ENCODE measurements around the gene CCDC97. TPM values are rescaled to one million over a fixed set of nuclear protein-coding genes. Genes with fewer than 3 reads are reported as not detected.

Gene CCDC97
- total RNA-seq, 4 donors from 2014 or later = 10.0 to 15.4 (median 12.6) TPM

- no peak for TF ChIP-seq CTCF (IDR thresholded peaks at IDR 0.05; ENCODE audit: low read depth)
Observed at GRCh38 chr19:41327576-41328156, 17.7 kb downstream of the CCDC97 start.

DNA sequence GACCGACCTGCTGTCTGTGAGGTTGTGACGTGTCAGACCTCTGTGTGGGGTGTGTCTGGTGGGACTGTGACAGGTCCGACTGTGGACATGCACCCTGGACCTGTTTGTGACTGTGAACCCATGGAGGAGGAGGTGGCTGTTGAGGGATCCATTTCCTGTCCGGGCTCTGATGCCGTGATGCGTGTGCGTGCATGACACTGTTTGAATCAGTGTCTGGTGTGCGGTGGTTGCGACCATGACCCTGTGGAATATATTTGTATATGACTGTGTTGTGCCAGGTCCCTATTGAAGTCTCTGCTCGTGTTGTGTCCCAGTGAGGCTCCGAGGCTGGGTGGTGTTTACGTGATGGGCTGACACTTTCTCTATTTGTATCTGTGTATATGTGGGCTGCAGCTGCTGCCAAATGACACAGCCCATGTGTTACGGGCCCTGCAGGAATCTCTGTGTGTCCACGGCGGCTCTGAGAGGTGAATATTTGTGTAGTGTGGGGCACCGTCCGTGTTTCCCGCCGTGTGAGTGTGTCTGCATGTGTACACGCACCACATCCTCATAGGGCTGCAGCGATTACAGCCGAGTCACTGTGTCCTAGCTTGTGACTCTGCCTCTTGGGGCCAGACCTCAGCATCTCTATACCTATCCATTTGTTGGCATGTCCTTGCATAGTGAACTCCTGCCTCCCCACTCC lies 18.3 kb downstream of the CCDC97 start:
- TF ChIP-seq CTCF (IDR thresholded peaks at IDR 0.05; ENCODE audit: low read depth) = no peak

DNA sequence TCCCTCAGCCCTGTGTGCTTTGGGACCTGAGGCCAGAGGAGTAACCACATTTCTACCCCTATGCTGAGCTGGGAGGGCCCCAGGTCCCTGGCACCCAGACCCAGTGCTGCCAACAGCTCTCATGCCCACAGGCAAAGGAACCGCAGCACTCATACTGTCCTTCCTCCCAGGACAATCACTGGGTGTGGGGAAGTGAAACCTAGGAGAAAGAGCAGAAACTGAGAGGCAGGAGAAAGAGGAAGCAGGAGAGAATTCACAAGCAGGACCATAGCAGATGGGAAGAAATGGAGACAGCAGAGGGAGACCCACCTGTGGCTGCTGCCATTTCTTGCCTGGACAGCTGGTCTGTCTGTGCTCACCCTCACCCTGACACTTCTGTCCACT lies 18.9 kb downstream of the CCDC97 start:
- no peak for TF ChIP-seq CTCF (IDR thresholded peaks at IDR 0.05; ENCODE audit: low read depth)

DNA sequence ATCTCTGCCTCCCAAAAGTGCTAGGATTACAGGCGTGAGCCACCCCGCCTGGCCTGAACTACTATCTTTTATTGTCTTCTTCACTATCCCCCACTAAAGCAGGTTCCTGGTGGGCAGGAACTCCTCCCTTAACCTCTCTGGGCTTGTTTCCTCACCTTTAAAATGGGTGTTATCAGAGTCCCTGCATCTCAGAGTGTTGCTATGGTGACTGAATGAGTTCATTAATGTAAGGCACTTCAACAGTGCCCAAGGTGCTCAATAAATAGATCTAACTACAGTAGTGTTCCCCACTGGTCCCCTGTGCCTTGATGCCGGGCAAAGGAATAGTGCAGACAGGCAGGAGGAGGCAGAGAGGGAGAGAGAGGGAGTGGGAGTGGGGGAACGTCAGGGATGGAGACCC lies 20.5 kb downstream of the CCDC97 start:
- no peak for TF ChIP-seq CTCF (IDR thresholded peaks at IDR 0.05; ENCODE audit: low read depth)

- TF ChIP-seq CTCF (IDR thresholded peaks at IDR 0.05; ENCODE audit: low read depth) = no peak
Observed at GRCh38 chr19:41330946-41331678, 21.1 kb downstream of the CCDC97 start.

DNA sequence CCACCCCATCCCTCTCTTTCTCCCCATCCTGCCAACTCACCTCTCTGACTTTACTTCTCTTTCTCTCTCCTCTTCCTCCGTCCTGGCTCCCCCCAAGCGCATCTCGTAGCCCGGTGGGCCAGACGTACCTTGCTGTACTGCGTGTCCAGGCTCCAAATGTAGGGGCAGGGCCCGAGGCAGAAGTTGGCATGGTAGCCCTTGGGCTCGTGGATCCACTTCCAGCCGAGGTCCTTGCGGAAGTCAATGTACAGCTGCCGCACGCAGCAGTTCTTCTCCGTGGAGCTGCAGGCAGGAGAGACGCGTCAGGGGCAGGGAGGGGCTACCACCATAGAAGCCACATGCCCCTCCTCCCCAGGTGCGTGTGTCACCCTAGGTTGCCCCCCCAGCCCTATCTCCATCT lies 22.0 kb downstream of the CCDC97 start:
- TF ChIP-seq CTCF (IDR thresholded peaks at IDR 0.05; ENCODE audit: low read depth) = no peak

- no peak for TF ChIP-seq CTCF (IDR thresholded peaks at IDR 0.05; ENCODE audit: low read depth)
Observed at GRCh38 chr19:41332468-41332867, 22.5 kb downstream of the CCDC97 start.

Measured in subcutaneous adipose tissue (tissue), 4 donors.